HEK293 (cell line): ENCODE data around the gene DDX10.

ENCODE experiments used
- CTCF ChIA-PET: fragments of 350-600 bp; formaldehyde crosslinking; extraction: SDS; loops from one replicate; lab custom pipeline; 2021; ENCODE audit warnings: antibody characterized with exemption; lab: Yijun Ruan, JAX
- POLR2A ChIA-PET: fragments of 300-600 bp; formaldehyde crosslinking; extraction: SDS; loops from one replicate; lab custom pipeline; 2020; ENCODE audit warnings: antibody characterized with exemption, inconsistent platforms; lab: Yijun Ruan, JAX
- H3K27ac ChIP-seq: fragments of 200-500 bp; sonication (Bioruptor generic); 2 replicates; pipeline ENCODE4 v1.5.1; 2014; ENCODE audit warnings: low read depth, low read length, control low read depth, inconsistent platforms; ENCODE audit errors: extremely low read depth
- H3K36me3 ChIP-seq, 2 experiments: fragments of 200-500 bp in 1 of 2; sonication (Bioruptor generic) in 1 of 2; 1 replicate in 1 of 2; 2 replicates in 1 of 2; pipeline ENCODE4 v1.5.1; 2014 to 2017; ENCODE audit warnings: inconsistent platforms in 2 of 2, low read length in 2 of 2; ENCODE audit not compliant: control insufficient read depth in 2 of 2, insufficient read depth in 1 of 2
- H3K4me1 ChIP-seq: fragments of 200-500 bp; sonication (Bioruptor generic); 2 replicates; pipeline ENCODE4 v1.5.1; 2014; ENCODE audit warnings: mild to moderate bottlenecking, low read length, inconsistent platforms; ENCODE audit not compliant: control insufficient read depth, insufficient read depth
- H3K4me3 ChIP-seq: 2 replicates; pipeline ENCODE4 v1.5.1; 2011; ENCODE audit warnings: low read depth, mild to moderate bottlenecking, control low read depth, low read length, moderate library complexity
- H3K9me3 ChIP-seq: fragments of 200-500 bp; sonication (Bioruptor generic); 2 replicates; pipeline ENCODE4 v1.5.1; 2014; ENCODE audit warnings: low read depth, low read length, inconsistent platforms; ENCODE audit not compliant: control insufficient read depth, insufficient read depth
- HOXD13 ChIP-seq: sonication (generic); formaldehyde crosslinking; IDR thresholded peaks from 2 replicates; pipeline ENCODE4 v1.8.0; 2022; ENCODE audit warnings: missing genetic modification reagents, borderline replicate concordance
- IKZF3 ChIP-seq: fragments of 450-650 bp; IDR thresholded peaks from 2 replicates; pipeline ENCODE4 v1.5.0; 2018; ENCODE audit warnings: missing biosample characterization, mild to moderate bottlenecking, missing genetic modification characterization, moderate library complexity
- KLF10 ChIP-seq: fragments of 450-650 bp; IDR thresholded peaks from 2 replicates; pipeline ENCODE4 v1.5.1; 2018; ENCODE audit warnings: missing biosample characterization, mild to moderate bottlenecking, missing genetic modification characterization
- OVOL3 ChIP-seq: fragments of 450-650 bp; formaldehyde crosslinking; IDR thresholded peaks from 2 replicates; pipeline ENCODE4 v1.5.1; 2016; ENCODE audit warnings: missing biosample characterization, missing genetic modification characterization
- RBAK ChIP-seq: fragments of 450-650 bp; formaldehyde crosslinking; IDR thresholded peaks from 2 replicates; pipeline ENCODE4 v1.5.1; 2016; ENCODE audit warnings: missing biosample characterization, missing genetic modification characterization
- ZBTB8A ChIP-seq: fragments of 450-650 bp; formaldehyde crosslinking; IDR thresholded peaks from 2 replicates; pipeline ENCODE4 v1.5.1; 2016; ENCODE audit warnings: missing biosample characterization, missing genetic modification characterization
- ZFP69B ChIP-seq: fragments of 450-650 bp; formaldehyde crosslinking; IDR thresholded peaks from 2 replicates; pipeline ENCODE4 v1.5.1; 2016; ENCODE audit warnings: missing biosample characterization, missing genetic modification characterization
- ZNF2 ChIP-seq: fragments of 450-650 bp; formaldehyde crosslinking; IDR thresholded peaks from 2 replicates; pipeline ENCODE4 v1.5.1; 2016; ENCODE audit warnings: missing biosample characterization, missing genetic modification characterization
- ZNF202 ChIP-seq: fragments of 450-650 bp; formaldehyde crosslinking; IDR thresholded peaks from 2 replicates; pipeline ENCODE4 v1.5.1; 2016; ENCODE audit warnings: missing biosample characterization, missing genetic modification characterization, borderline replicate concordance
- ZNF24 ChIP-seq: fragments of 450-650 bp; formaldehyde crosslinking; IDR thresholded peaks from 2 replicates; pipeline ENCODE4 v1.5.1; 2016; ENCODE audit warnings: missing biosample characterization, missing genetic modification characterization
- ZNF324 ChIP-seq: fragments of 450-650 bp; formaldehyde crosslinking; IDR thresholded peaks from 2 replicates; pipeline ENCODE4 v1.5.1; 2016; ENCODE audit warnings: missing biosample characterization, missing genetic modification characterization
- ZNF423 ChIP-seq: fragments of 450-650 bp; formaldehyde crosslinking; IDR thresholded peaks from 2 replicates; pipeline ENCODE4 v1.5.1; 2016; ENCODE audit warnings: missing biosample characterization, missing genetic modification characterization
- ZNF433 ChIP-seq: fragments of 450-650 bp; formaldehyde crosslinking; IDR thresholded peaks from 2 replicates; pipeline ENCODE4 v1.5.1; 2016; ENCODE audit warnings: missing biosample characterization, missing genetic modification characterization, low read depth
- ZNF596 ChIP-seq: fragments of 450-650 bp; IDR thresholded peaks from 2 replicates; pipeline ENCODE4 v1.5.0; 2018; ENCODE audit warnings: missing biosample characterization, mild to moderate bottlenecking, missing genetic modification characterization, moderate library complexity
- ZNF600 ChIP-seq: fragments of 450-650 bp; formaldehyde crosslinking; IDR thresholded peaks from 2 replicates; pipeline ENCODE4 v1.5.1; 2016; ENCODE audit warnings: missing biosample characterization, missing genetic modification characterization
- ZNF623 ChIP-seq: fragments of 450-650 bp; formaldehyde crosslinking; IDR thresholded peaks from 2 replicates; pipeline ENCODE4 v1.5.1; 2016; ENCODE audit warnings: missing biosample characterization, missing genetic modification characterization
- ZNF777 ChIP-seq: fragments of 450-650 bp; formaldehyde crosslinking; IDR thresholded peaks from 2 replicates; pipeline ENCODE4 v1.5.1; 2017; ENCODE audit warnings: missing biosample characterization, missing genetic modification characterization, borderline replicate concordance
- ZNF837 ChIP-seq: fragments of 450-650 bp; formaldehyde crosslinking; IDR thresholded peaks from 2 replicates; pipeline ENCODE4 v1.5.1; 2016; ENCODE audit warnings: missing biosample characterization, missing genetic modification characterization
- TF ChIP-seq, protein P1 (sequence below): fragments of 450-650 bp; formaldehyde crosslinking; conservative IDR thresholded peaks from 2 replicates; pipeline ENCODE4 v1.5.1; 2016; ENCODE audit warnings: low read depth, missing biosample characterization, missing genetic modification characterization
- TF ChIP-seq, protein P2 (sequence below): fragments of 450-650 bp; formaldehyde crosslinking; IDR thresholded peaks from 2 replicates; pipeline ENCODE4 v1.5.1; 2016; ENCODE audit warnings: missing biosample characterization, missing genetic modification characterization
- TF ChIP-seq, protein P3 (sequence below): fragments of 450-650 bp; formaldehyde crosslinking; IDR thresholded peaks from 2 replicates; pipeline ENCODE4 v1.5.1; 2016; ENCODE audit warnings: missing biosample characterization, missing genetic modification characterization, low read depth
- TF ChIP-seq, protein P4 (sequence below): fragments of 450-650 bp; formaldehyde crosslinking; IDR thresholded peaks from 2 replicates; pipeline ENCODE4 v1.5.1; 2016; ENCODE audit warnings: missing biosample characterization, missing genetic modification characterization

Gene DDX10

DNA sequence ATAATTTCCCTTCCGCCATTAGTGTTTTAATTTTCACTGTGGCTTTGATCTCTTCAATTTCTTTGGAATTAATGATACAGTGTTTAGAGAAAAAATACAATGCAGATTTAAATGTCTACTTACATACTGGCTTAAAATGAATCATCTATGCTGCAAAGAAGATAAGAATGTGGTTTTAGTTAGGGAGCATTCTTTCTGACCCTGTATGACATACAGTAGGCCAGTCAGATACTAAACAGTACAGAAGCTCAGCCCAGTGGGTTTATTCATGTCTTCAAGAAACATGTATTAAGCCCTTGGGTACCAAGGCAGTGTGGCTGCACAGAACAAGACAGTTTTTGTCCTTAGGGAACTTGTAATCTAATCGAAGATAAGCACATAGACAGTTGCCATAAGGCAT, 268.8 kb downstream of the DDX10 start (continued):
- TF ChIP-seq, protein P1, sequence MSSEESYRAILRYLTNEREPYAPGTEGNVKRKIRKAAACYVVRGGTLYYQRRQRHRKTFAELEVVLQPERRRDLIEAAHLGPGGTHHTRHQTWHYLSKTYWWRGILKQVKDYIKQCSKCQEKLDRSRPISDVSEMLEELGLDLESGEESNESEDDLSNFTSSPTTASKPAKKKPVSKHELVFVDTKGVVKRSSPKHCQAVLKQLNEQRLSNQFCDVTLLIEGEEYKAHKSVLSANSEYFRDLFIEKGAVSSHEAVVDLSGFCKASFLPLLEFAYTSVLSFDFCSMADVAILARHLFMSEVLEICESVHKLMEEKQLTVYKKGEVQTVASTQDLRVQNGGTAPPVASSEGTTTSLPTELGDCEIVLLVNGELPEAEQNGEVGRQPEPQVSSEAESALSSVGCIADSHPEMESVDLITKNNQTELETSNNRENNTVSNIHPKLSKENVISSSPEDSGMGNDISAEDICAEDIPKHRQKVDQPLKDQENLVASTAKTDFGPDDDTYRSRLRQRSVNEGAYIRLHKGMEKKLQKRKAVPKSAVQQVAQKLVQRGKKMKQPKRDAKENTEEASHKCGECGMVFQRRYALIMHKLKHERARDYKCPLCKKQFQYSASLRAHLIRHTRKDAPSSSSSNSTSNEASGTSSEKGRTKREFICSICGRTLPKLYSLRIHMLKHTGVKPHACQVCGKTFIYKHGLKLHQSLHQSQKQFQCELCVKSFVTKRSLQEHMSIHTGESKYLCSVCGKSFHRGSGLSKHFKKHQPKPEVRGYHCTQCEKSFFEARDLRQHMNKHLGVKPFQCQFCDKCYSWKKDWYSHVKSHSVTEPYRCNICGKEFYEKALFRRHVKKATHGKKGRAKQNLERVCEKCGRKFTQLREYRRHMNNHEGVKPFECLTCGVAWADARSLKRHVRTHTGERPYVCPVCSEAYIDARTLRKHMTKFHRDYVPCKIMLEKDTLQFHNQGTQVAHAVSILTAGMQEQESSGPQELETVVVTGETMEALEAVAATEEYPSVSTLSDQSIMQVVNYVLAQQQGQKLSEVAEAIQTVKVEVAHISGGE (tag by site-specific recombination): no peak
- TF ChIP-seq ZNF777 (tag by site-specific recombination) (no peak), ZNF623 (no peak), ZNF600 (tag by site-specific recombination) (no peak), ZNF324 (tag by site-specific recombination) (no peak), KLF10 (tag by site-specific recombination) (no peak), ZNF202 (tag by site-specific recombination) (no peak), ZNF423 (tag by site-specific recombination) (no peak), RBAK (tag by site-specific recombination) (no peak), ZNF24 (tag by site-specific recombination) (no peak)

DNA sequence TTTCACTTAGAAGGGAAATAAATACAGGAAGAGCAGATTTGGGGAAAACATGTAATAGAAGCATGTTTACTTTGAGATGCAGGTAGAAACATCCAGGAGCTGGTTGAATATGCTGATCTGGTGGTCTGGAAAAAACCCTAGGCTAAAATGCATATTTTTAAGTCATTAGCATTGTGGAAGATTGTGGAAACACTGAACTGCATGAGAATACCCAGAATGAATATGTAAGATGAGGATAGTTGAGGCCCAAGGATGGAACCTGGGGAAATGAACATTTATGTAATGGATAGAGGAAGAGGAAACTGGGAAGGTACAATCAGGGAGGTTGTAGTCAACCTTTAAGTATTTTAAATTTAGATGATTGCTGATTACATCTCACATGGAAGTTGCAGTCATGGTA, 269.4 kb downstream of the DDX10 start:
- Histone ChIP-seq H3K4me1 (no peaks in the 10 kb centered on the region), H3K36me3 (no peaks in the 10 kb centered on the region), H3K4me3 (no peak overlapping the region), H3K9me3 (no peaks in the 10 kb centered on the region), H3K27ac (no peak overlapping the region)
- ChIA-PET POLR2A (no interaction called here), CTCF (interaction anchor here (0.7 kb wide), 2 partner anchors 8 to 198 kb away, joined by 3 to 4 read pairs; no protein-coding TSS in a partner anchor)
- TF ChIP-seq, protein P2, sequence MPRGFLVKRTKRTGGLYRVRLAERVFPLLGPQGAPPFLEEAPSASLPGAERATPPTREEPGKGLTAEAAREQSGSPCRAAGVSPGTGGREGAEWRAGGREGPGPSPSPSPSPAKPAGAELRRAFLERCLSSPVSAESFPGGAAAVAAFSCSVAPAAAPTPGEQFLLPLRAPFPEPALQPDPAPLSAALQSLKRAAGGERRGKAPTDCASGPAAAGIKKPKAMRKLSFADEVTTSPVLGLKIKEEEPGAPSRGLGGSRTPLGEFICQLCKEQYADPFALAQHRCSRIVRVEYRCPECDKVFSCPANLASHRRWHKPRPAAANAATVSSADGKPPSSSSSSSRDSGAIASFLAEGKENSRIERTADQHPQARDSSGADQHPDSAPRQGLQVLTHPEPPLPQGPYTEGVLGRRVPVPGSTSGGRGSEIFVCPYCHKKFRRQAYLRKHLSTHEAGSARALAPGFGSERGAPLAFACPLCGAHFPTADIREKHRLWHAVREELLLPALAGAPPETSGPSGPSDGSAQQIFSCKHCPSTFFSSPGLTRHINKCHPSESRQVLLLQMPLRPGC (tag by site-specific recombination): no peak
- no peak for TF ChIP-seq ZNF433 (tag by site-specific recombination)
- TF ChIP-seq ZNF2 (tag by site-specific recombination): no peak
- TF ChIP-seq OVOL3 (tag by site-specific recombination): no peak
- TF ChIP-seq ZBTB8A (tag by site-specific recombination): no peak
- TF ChIP-seq IKZF3 (tag by site-specific recombination): no peak
- TF ChIP-seq, protein P3, sequence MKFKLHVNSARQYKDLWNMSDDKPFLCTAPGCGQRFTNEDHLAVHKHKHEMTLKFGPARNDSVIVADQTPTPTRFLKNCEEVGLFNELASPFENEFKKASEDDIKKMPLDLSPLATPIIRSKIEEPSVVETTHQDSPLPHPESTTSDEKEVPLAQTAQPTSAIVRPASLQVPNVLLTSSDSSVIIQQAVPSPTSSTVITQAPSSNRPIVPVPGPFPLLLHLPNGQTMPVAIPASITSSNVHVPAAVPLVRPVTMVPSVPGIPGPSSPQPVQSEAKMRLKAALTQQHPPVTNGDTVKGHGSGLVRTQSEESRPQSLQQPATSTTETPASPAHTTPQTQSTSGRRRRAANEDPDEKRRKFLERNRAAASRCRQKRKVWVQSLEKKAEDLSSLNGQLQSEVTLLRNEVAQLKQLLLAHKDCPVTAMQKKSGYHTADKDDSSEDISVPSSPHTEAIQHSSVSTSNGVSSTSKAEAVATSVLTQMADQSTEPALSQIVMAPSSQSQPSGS: no peak
- no peak for TF ChIP-seq ZFP69B (tag by site-specific recombination)
- TF ChIP-seq HOXD13 (CRISPR knock-in tag): no peak
- TF ChIP-seq ZNF623: no peak

DNA sequence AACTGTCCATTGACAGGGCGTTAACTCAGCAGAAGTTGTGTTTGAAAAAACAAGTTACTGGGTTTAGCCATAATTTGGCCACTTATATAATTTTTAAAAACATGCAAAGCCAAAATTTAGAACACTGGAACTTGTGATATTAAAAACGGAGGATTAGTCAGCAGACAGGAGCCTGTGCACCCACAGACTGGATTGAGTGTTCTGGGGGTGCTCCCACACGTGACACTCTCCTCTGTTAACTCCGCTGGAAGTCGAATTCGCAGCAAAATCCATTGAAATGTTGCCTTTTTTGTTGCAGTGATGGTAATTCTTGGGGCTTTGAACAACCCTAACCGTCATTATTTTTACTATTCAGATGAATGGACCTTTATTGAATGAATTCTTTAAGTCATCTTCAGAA, 269.8 kb downstream of the DDX10 start:
- POLR2A ChIA-PET: no interaction called here
- Histone ChIP-seq H3K9me3 (no peaks in the 10 kb centered on the region), H3K4me3 (no peak overlapping the region), H3K27ac (no peak overlapping the region), H3K36me3 (no peaks in the 10 kb centered on the region), H3K4me1 (no peaks in the 10 kb centered on the region)
- CTCF ChIA-PET: interaction anchor here (0.7 kb wide), 1 partner anchor 198 kb away, joined by 4 read pairs; no protein-coding TSS in a partner anchor
- no peak for TF ChIP-seq ZNF596
- TF ChIP-seq, protein P4, sequence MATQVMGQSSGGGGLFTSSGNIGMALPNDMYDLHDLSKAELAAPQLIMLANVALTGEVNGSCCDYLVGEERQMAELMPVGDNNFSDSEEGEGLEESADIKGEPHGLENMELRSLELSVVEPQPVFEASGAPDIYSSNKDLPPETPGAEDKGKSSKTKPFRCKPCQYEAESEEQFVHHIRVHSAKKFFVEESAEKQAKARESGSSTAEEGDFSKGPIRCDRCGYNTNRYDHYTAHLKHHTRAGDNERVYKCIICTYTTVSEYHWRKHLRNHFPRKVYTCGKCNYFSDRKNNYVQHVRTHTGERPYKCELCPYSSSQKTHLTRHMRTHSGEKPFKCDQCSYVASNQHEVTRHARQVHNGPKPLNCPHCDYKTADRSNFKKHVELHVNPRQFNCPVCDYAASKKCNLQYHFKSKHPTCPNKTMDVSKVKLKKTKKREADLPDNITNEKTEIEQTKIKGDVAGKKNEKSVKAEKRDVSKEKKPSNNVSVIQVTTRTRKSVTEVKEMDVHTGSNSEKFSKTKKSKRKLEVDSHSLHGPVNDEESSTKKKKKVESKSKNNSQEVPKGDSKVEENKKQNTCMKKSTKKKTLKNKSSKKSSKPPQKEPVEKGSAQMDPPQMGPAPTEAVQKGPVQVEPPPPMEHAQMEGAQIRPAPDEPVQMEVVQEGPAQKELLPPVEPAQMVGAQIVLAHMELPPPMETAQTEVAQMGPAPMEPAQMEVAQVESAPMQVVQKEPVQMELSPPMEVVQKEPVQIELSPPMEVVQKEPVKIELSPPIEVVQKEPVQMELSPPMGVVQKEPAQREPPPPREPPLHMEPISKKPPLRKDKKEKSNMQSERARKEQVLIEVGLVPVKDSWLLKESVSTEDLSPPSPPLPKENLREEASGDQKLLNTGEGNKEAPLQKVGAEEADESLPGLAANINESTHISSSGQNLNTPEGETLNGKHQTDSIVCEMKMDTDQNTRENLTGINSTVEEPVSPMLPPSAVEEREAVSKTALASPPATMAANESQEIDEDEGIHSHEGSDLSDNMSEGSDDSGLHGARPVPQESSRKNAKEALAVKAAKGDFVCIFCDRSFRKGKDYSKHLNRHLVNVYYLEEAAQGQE (tag by site-specific recombination): no peak
- no peak for TF ChIP-seq ZNF837 (tag by site-specific recombination)
